NCI-H2029 (cell line): ENCODE data around the gene TP53AIP1.

Experiments used
- DNase-seq: peaks from one replicate; lab custom pipeline; 2025; lab: John Stamatoyannopoulos, UW

The TP53AIP1 gene

GRCh38 chr11:128943428-128943976 is 831 bp upstream of the TP53AIP1 start:
- no peak for DNase-seq

- no peak for DNase-seq
Observed at GRCh38 chr11:128942272-128942612, 429 bp downstream of the TP53AIP1 start.

- DNase-seq: no peak
Observed at GRCh38 chr11:128941573-128942271, 949 bp downstream of the TP53AIP1 start.

- no peak for DNase-seq
Observed at GRCh38 chr11:128941110-128941509, 1.6 kb downstream of the TP53AIP1 start.

- no peak for DNase-seq
Observed at GRCh38 chr11:128940603-128941002, 2.1 kb downstream of the TP53AIP1 start.

- DNase-seq: no peak
Observed at GRCh38 chr11:128940156-128940555, 2.5 kb downstream of the TP53AIP1 start.

- DNase-seq: no peak
Observed at GRCh38 chr11:128939591-128939990, 3.1 kb downstream of the TP53AIP1 start.

- no peak for DNase-seq
Observed at GRCh38 chr11:128938156-128938885, 4.3 kb downstream of the TP53AIP1 start.

- no peak for DNase-seq
Observed at GRCh38 chr11:128937480-128937879, 5.2 kb downstream of the TP53AIP1 start.

- DNase-seq: peak; percentile 3
Observed at GRCh38 chr11:128936606-128937251, 5.9 kb downstream of the TP53AIP1 start.

GRCh38 chr11:128934926-128935325 is 7.7 kb downstream of the TP53AIP1 start:
- DNase-seq: no peak

- no peak for DNase-seq
Observed at GRCh38 chr11:128934351-128934750, 8.3 kb downstream of the TP53AIP1 start.

GRCh38 chr11:128933481-128934178 is 9.0 kb downstream of the TP53AIP1 start:
- DNase-seq: no peak

GRCh38 chr11:128931668-128932067 is 11.0 kb downstream of the TP53AIP1 start:
- no peak for DNase-seq

- DNase-seq: no peak
Observed at GRCh38 chr11:128931066-128931465, 11.6 kb downstream of the TP53AIP1 start.

- DNase-seq: no peak
Observed at GRCh38 chr11:128929991-128930390, 12.7 kb downstream of the TP53AIP1 start.

GRCh38 chr11:128929468-128929867 is 13.2 kb downstream of the TP53AIP1 start:
- DNase-seq: no peak

- DNase-seq: no peak
Observed at GRCh38 chr11:128928400-128928799, 14.3 kb downstream of the TP53AIP1 start.

- no peak for DNase-seq
Observed at GRCh38 chr11:128927683-128928336, 14.9 kb downstream of the TP53AIP1 start.

GRCh38 chr11:128927108-128927461 is 15.6 kb downstream of the TP53AIP1 start:
- no peak for DNase-seq

GRCh38 chr11:128926437-128927107 is 16.1 kb downstream of the TP53AIP1 start:
- no peak for DNase-seq
